OCI-LY1 (cell line): Measurements from ENCODE around the gene SIRPG.

Experiments used
- CTCF ChIP-seq: fragments of 200-600 bp; sonication (generic), shearing (Covaris generic); IDR thresholded peaks from 2 replicates; pipeline ENCODE4 v1.5.1; 2017; ENCODE audit warnings: mild to moderate bottlenecking, antibody characterized with exemption, low read length, moderate library complexity, mixed read lengths
- EZH2 ChIP-seq: fragments of 200-600 bp; sonication (generic), shearing (Covaris generic); IDR thresholded peaks from 2 replicates; pipeline ENCODE4 v1.8.0; 2017; ENCODE audit warnings: borderline replicate concordance, mixed run types, mild to moderate bottlenecking, antibody characterized with exemption, low read length, moderate library complexity, mixed read lengths

GRCh38 chr20:1627200-1627550 lies 30.4 kb downstream of the SIRPG start:
- TF ChIP-seq CTCF, result no peak
- no peak for TF ChIP-seq EZH2
